Bronchial epithelial cell (primary cell): ENCODE measurements around the gene TAAR5. TPM values are rescaled to one million over a fixed set of nuclear protein-coding genes. Genes with fewer than 3 reads are reported as not detected.
A peak's percentile ranks its signal among the peaks of the same experiment; 100 is the strongest.
"Not testable (repeated sequence)": the region's sequence is repeated elsewhere in the genome, so short reads cannot be mapped to it uniquely, and the experiment has no call there.

Source experiments
- DNase-seq: peaks from one replicate; pipeline ENCODE4 v3.0.0-alpha.2; 2010; ENCODE audit warnings: low read depth
- FAIRE-seq: peaks from 2 replicates; lab custom pipeline; 2011; peaks lifted over from hg19 to GRCh38; lab: Jason Lieb, UNC
- H3K27me3 ChIP-seq: 2 replicates; pipeline ENCODE4 v1.5.1; 2011; ENCODE audit warnings: low read length; ENCODE audit not compliant: control insufficient read depth, insufficient read depth
- H3K36me3 ChIP-seq: 2 replicates; pipeline ENCODE4 v1.5.1; 2011; ENCODE audit warnings: low read length; ENCODE audit not compliant: control insufficient read depth, insufficient read depth
- H3K4me3 ChIP-seq: 2 replicates; pipeline ENCODE4 v1.5.1; 2011; ENCODE audit warnings: mild to moderate bottlenecking, low read depth, low read length, control low read depth
- CTCF ChIP-seq: IDR thresholded peaks from 2 replicates; pipeline ENCODE4 v1.5.1; 2011; ENCODE audit warnings: mild to moderate bottlenecking, moderate library complexity, low read length, control low read depth, inconsistent platforms; ENCODE audit not compliant: insufficient read depth, severe bottlenecking
- total RNA-seq: library from RNA; depleted of rRNA; stranded (reverse); fragments of >200 nt; gene quantifications from 2 replicates; pipeline ENCODE4 v1.2.1, GENCODE V29; 2014

The TAAR5 gene
- total RNA-seq, 1 donor from 2014 or later: not detected

GRCh38 chr6:132607544-132608233, 18.1 kb upstream of the TAAR5 start:
- no peak for TF ChIP-seq CTCF
- H3K36me3 ChIP-seq: no peaks in the 10 kb centered on the region
- H3K27me3 ChIP-seq: no peaks in the 10 kb centered on the region
- FAIRE-seq (no peak), DNase-seq (peak; percentile 7)
- H3K4me3 ChIP-seq: no peak overlapping the region

GRCh38 chr6:132604635-132605152, 15.2 kb upstream of the TAAR5 start:
- no peaks in the 10 kb centered on the region for H3K36me3 ChIP-seq
- H3K4me3 ChIP-seq: no peak overlapping the region
- peak; percentile 17 for DNase-seq
- no peaks in the 10 kb centered on the region for H3K27me3 ChIP-seq
- no peak for FAIRE-seq
- no peak for TF ChIP-seq CTCF

- H3K4me3 ChIP-seq, H3K36me3 ChIP-seq, DNase-seq, FAIRE-seq, H3K27me3 ChIP-seq: not testable (repeated sequence)
These were observed 11.4 kb upstream of the TAAR5 start for GRCh38 chr6:132600900-132601299.

- peak; percentile 57 for TF ChIP-seq CTCF
- peak; percentile 34 for DNase-seq
- Histone ChIP-seq H3K36me3 (no peaks in the 10 kb centered on the region), H3K4me3 (no peak overlapping the region), H3K27me3 (no peaks in the 10 kb centered on the region)
- no peak for FAIRE-seq
These were observed 8.9 kb upstream of the TAAR5 start for GRCh38 chr6:132598473-132598872.

- Histone ChIP-seq H3K36me3 (no peaks in the 10 kb centered on the region), H3K27me3 (no peaks in the 10 kb centered on the region), H3K4me3 (no peak overlapping the region)
- DNase-seq: no peak
- no peak for FAIRE-seq
- no peak for TF ChIP-seq CTCF
These were observed 6.7 kb upstream of the TAAR5 start for GRCh38 chr6:132596201-132596600.

GRCh38 chr6:132592855-132593254, 3.3 kb upstream of the TAAR5 start:
- FAIRE-seq: no peak
- Histone ChIP-seq H3K4me3 (no peak overlapping the region), H3K36me3 (no peaks in the 10 kb centered on the region), H3K27me3 (no peaks in the 10 kb centered on the region)
- TF ChIP-seq CTCF: no peak
- DNase-seq: peak; percentile 23
